IPS-NIHi7 (cell line): Measurements from ENCODE around the gene ERH.
"Not testable (repeated sequence)": the region's sequence is repeated elsewhere in the genome, so short reads cannot be mapped to it uniquely, and the experiment has no call there.

ENCODE experiments used
- DNase-seq: peaks from one replicate; pipeline ENCODE4 v3.0.0; 2012; ENCODE audit warnings: mixed read lengths; ENCODE audit errors: extremely low spot score

Gene ERH

GRCh38 chr14:69398053-69398817 is at the start of gene ERH, which contains the start of gene SLC39A9:
ERH (minus strand) TSS chr14:69398299; CDS start chr14:69398233, 66 bp downstream.
SLC39A9 (plus strand) TSS chr14:69398692; CDS start chr14:69399370, 678 bp downstream.
- peak; percentile 93 for DNase-seq

GRCh38 chr14:69443296-69443805 is 45.3 kb upstream of the ERH start:
- DNase-seq, result no peak

DNA sequence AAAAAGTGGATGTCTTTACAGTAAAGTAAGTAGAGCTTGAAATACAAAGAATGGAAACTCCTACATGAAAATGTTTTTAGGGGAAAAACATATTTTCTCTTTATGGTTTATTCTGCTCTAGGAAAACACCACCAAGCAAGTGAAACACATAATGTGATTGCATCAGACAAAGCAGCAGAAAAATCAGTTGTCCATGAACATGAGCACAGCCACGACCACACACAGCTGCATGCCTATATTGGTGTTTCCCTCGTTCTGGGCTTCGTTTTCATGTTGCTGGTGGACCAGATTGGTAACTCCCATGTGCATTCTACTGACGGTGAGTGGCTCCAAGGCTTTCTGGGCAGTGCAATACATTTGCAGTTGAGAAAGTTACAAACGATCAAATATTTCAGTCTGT is 43.8 kb upstream of the ERH start:
- no peak for DNase-seq

- DNase-seq, result peak; percentile 26
These were observed 41.6 kb upstream of the ERH start for GRCh38 chr14:69439521-69440270.

DNA sequence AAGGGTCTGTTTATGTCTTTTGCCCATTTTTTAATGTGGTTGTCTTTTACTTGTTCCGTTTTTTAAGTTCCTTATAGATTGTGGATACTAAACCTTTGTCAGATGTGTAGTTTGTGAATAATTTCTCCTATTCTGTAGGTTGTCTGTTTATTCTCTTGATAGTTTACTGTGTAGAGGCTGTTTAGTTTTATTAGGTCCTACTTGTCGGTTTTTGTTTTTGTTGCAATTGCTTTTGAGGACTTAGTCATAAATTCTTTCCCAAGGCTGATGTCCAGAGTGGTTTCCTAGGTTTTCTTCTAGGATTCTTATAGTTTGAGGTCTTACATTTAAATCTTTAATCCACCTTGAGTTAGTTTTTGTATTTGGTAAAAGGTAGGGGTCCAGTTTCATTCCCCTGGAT is 34.3 kb upstream of the ERH start:
- DNase-seq, result no peak

DNA sequence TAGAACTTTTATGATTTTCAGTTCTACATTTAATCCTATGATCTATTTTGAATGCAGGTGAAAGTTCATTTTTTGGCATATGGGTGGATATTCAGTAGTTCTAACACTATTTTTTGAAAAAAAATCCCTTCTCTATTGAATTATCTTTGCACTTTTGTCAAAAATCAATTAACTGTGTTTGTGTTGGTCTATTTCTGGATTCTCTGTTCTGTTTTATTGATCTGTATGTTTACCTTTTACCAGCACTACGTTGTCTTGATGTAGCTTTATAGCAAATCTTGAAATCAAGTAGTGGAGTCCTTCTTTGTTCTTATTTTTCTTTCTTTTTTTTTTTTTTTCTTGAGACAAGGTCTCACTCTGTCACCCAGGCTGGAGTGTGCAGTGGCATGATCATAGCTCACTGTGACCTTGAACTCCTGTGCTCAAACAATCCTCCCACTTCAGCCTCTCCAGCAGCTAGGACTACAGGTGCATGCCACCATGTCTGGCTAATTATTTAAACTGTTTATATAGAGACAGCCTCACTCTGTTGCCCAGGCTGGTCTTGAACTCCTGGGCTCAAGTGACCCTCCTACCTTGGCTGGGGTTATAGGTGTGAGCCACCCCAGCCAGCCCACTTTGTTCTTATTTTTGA is 32.3 kb upstream of the ERH start:
- no peak for DNase-seq

DNA sequence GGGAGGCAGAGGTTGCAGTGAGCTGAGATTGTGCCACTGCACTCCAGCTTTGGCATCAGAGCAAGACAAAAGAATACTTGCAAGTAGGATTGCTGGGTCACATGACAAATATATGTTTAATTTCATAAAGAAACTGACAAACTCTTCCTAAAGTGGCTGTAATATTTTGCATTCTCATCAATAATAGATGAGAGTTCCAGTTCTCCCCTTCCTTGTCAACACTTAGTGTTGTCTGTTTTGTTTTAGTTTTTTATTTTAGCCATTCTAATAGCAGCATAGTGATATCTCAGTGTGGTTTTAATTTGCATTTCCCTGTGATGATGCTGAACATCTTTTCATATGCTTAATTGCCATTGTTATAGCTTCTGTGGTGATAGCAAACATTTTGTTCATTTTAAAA is 31.5 kb upstream of the ERH start:
- DNase-seq, result no peak

DNA sequence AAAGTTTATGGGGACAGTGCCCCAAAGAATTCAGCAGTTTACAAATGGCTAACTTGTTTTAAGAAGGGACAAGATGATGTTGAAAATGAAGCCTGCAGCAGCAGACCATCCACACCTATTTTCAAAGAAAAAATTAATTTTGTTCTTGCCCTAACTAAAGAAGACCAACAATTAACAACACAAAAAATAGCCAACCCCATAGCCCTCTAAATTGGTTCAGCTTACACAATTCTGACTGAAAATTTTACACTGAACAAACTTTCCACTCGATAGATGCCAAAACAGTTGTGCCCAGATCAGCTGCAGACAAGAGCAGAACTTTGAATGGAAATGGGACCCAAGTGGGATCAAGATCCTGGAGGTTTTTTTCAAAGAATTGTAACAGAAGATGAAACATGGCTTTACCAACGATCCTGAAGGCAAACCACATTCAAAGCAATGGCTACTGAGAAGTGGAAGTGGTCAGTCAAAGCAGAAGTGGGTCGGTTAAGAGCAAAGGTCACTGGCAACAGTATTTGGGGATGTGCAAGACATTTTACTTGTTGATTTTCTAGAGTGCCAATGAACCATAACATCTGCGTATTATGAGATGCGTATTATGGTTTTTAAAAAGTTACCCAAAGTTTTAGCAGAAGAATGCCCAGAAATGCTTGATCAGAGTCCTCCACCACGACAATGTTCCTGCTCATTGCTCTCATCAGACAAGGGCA is 30.3 kb upstream of the ERH start:
- no peak for DNase-seq

GRCh38 chr14:69427596-69427995 is 29.5 kb upstream of the ERH start:
- no peak for DNase-seq

DNA sequence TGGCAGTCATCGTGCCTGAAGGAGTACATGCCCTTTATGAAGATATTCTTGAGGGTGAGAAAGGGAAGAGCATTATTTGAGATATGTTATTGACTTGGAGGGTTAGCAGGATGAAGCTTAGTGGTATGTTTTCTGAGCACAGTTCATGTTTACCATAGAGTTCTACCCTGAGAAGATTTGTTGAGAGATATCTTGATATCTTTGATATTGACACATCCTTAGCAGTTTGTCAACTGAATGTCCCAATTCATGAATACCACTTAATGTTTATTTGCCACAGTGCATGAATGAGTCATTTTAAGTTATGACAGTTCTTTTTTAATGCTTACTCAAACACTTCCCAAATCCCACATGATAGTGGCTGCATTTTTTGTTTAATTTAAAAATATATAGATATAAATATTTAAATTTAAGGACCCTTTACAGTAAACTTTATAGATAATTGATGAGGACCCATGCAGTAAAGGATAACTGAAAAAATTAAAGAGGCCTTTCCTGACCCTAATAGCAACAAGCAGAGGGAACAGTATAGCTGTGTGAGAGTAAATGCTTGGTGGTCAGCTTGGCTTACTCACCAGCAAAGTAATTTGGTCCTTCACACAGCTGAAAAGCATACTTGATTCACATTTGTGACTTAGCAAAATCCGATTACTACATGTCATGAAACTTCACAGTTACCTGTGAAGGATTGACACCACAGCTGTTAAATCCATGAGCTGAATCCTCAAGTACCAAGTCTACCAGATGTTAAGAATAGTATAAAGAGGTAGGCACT is 26.2 kb upstream of the ERH start:
- no peak for DNase-seq

DNA sequence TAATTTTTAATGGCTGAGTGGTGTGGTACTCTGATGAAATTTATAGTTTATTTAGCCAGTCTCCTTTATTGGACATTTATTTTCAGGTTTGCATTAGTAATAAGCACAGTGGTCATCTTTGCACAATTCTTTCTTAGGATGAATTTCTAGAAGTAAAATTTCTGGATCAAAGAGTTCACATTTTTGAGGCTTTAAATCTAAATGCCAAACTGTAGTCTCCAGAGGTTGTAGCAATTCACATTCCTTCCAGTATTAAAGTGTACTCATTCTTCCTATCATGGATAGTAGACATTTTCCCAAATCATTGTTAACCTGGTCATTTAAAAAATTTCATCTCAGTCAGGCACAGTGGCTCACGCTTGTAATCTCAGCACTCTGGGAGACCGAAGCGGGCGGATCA is 25.2 kb upstream of the ERH start:
- DNase-seq, result no peak

GRCh38 chr14:69416087-69416486 is 18.0 kb upstream of the ERH start:
- not testable (repeated sequence) for DNase-seq

- no peak for DNase-seq
These were observed 15.4 kb upstream of the ERH start for GRCh38 chr14:69413483-69413882.

GRCh38 chr14:69408331-69408960 is 10.3 kb upstream of the ERH start:
- no peak for DNase-seq

DNA sequence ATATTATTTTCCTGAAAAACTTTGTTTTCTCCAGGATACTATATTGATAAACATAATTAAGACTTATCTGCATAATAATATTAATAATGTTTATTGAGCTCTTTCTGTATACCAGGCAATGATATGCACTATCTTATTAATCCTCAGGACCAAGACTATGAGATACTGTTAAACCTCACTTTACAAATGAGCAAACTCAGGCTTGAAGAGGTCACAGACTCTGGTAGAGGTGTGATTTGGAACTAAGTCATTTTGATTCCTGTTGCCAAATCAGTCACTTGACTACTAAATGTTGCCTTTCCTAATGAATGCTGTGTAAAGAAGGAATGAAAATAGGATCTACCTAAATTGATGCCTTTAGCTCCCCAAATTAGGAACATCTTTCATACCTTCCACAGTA is 7.7 kb upstream of the ERH start:
- no peak for DNase-seq

- DNase-seq, result no peak
These were observed 6.8 kb upstream of the ERH start for GRCh38 chr14:69404883-69405282.

GRCh38 chr14:69404478-69404877 is 6.4 kb upstream of the ERH start:
- no peak for DNase-seq

- DNase-seq, result no peak
These were observed 3.7 kb upstream of the ERH start for GRCh38 chr14:69401841-69402240.

DNA sequence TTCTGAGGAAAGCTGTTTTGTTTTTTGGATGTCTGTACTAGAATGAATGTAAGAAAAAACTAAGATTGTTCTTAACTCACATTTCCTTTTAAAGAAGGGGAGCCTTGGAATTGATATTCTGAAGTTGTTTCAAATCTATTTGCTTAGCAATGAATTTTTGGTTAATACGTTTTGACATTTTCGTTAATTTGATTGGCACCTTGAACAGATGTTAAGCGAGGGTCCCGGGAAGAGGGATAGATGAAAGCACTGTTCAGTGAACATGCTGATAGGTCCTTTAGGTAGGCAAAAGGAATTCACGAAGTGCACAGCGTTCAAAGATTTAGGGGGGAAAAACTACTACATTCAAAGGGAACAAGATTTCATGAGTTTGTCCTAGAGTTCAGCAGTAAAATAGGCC is 2.1 kb upstream of the ERH start:
- no peak for DNase-seq

- no peak for DNase-seq
These were observed 1.7 kb upstream of the ERH start for GRCh38 chr14:69399750-69400149.

GRCh38 chr14:69398818-69399210 is 715 bp upstream of the ERH start:
- no peak for DNase-seq
